Measurements from ENCODE around the gene MIA3. TPM values are rescaled to one million over a fixed set of nuclear protein-coding genes. Genes with fewer than 3 reads are reported as not detected.

Gene MIA3
- total RNA-seq, 1 donor from 2014 or later, result 96.4 TPM

- Mint-ChIP-seq H3K4me1 (ENCODE audit: low read depth) (peaks cover 27% of the 10 kb centered on the region), H3K27me3 (ENCODE audit: low read depth) (no peaks in the 10 kb centered on the region), H3K27ac (ENCODE audit: unreplicated experiment) (peak overlapping the region; percentile 54), H3K36me3 (ENCODE audit: low read depth) (peaks cover 17% of the 10 kb centered on the region), H3K9me3 (ENCODE audit: low read depth) (no peaks in the 10 kb centered on the region), H3K4me3 (ENCODE audit: unreplicated experiment) (no peak overlapping the region)
- DNase-seq (ENCODE audit: low spot score), result no peak
- TF ChIP-seq, protein P1, sequence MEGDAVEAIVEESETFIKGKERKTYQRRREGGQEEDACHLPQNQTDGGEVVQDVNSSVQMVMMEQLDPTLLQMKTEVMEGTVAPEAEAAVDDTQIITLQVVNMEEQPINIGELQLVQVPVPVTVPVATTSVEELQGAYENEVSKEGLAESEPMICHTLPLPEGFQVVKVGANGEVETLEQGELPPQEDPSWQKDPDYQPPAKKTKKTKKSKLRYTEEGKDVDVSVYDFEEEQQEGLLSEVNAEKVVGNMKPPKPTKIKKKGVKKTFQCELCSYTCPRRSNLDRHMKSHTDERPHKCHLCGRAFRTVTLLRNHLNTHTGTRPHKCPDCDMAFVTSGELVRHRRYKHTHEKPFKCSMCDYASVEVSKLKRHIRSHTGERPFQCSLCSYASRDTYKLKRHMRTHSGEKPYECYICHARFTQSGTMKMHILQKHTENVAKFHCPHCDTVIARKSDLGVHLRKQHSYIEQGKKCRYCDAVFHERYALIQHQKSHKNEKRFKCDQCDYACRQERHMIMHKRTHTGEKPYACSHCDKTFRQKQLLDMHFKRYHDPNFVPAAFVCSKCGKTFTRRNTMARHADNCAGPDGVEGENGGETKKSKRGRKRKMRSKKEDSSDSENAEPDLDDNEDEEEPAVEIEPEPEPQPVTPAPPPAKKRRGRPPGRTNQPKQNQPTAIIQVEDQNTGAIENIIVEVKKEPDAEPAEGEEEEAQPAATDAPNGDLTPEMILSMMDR (IDR thresholded peaks at IDR 0.05), result no peak
These were observed 24.6 kb downstream of the MIA3 start for GRCh38 chr1:222642468-222642867.

DNA sequence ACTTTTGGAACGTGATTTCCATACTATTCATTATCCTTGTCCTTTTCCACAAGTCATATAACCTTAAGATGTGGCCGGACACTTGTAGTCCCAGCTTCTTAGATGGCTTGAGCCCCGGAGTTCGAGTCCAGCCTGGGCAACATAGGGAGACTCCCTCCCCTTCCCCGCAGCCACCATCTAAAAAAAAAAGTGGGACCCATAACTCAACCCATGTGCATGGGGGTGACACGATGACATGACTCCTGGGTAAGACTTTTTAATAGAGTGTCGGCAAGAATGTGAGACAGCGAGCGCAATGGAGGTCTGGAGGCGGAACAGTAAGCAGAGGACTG lies 25.7 kb downstream of the MIA3 start:
- peak overlapping the region; percentile 89 for H3K4me3 Mint-ChIP-seq (ENCODE audit: unreplicated experiment)
- no peak for DNase-seq (ENCODE audit: low spot score)
- H3K27me3 Mint-ChIP-seq (ENCODE audit: low read depth), result no peaks in the 10 kb centered on the region
- H3K9me3 Mint-ChIP-seq (ENCODE audit: low read depth), result no peaks in the 10 kb centered on the region
- H3K4me1 Mint-ChIP-seq (ENCODE audit: low read depth), result peaks cover 27% of the 10 kb centered on the region
- H3K36me3 Mint-ChIP-seq (ENCODE audit: low read depth), result peaks cover 13% of the 10 kb centered on the region
- TF ChIP-seq, protein P1 (IDR thresholded peaks at IDR 0.05), result no peak
- H3K27ac Mint-ChIP-seq (ENCODE audit: unreplicated experiment), result peak overlapping the region; percentile 99

GRCh38 chr1:222643938-222644635 lies 26.2 kb downstream of the MIA3 start:
- DNase-seq (ENCODE audit: low spot score), result peak; percentile 98
- TF ChIP-seq, protein P1 (IDR thresholded peaks at IDR 0.05), result peak; percentile 24
- Mint-ChIP-seq H3K36me3 (ENCODE audit: low read depth) (peaks cover 11% of the 10 kb centered on the region), H3K4me3 (ENCODE audit: unreplicated experiment) (peak overlapping the region; percentile 89), H3K27me3 (ENCODE audit: low read depth) (no peaks in the 10 kb centered on the region), H3K9me3 (ENCODE audit: low read depth) (no peaks in the 10 kb centered on the region), H3K4me1 (ENCODE audit: low read depth) (peaks cover 27% of the 10 kb centered on the region), H3K27ac (ENCODE audit: unreplicated experiment) (peak overlapping the region; percentile 99)

DNA sequence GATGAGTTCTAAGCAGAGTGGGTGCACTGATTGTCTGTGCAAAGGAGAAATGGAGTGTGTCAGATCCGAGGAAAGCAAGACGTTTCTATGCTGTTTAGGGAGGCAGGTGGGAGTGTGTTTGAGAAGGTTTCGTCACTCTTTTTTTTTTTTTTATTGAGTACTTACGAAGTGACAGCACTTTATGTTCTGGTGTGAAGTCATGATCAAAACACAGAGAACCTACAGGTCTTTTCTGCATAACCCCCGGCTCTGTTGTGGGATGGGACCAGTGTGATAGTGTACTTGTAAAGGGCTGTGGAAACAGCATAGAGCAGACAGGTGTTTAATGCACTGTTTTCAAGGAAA lies 26.7 kb downstream of the MIA3 start:
- H3K27me3 Mint-ChIP-seq (ENCODE audit: low read depth), result no peaks in the 10 kb centered on the region
- TF ChIP-seq, protein P1 (IDR thresholded peaks at IDR 0.05), result no peak
- DNase-seq (ENCODE audit: low spot score), result no peak

DNA sequence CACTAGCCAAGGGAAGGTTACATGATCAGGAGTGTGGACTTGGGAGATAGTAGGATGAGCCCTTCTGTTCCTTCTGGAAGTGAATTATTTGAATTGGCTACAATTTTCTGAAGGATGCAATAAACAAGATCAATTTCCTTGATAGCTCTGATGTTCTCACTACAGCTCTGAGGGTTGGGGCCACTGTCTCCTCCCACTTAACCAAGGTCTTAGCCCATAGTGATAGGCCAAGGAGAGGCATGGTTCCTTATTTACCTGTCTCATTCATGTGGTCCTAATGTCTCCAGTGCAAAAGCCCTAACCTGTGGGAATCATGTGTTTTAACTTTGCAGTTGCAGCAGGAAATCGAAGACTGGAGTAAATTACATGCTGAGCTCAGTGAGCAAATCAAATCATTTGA lies 34.8 kb downstream of the MIA3 start:
- TF ChIP-seq, protein P1 (IDR thresholded peaks at IDR 0.05), result no peak
- H3K9me3 Mint-ChIP-seq (ENCODE audit: low read depth), result no peaks in the 10 kb centered on the region
- no peak overlapping the region for H3K4me3 Mint-ChIP-seq (ENCODE audit: unreplicated experiment)
- H3K36me3 Mint-ChIP-seq (ENCODE audit: low read depth), result peaks cover 39% of the 10 kb centered on the region
- DNase-seq (ENCODE audit: low spot score), result no peak
- no peaks in the 10 kb centered on the region for H3K4me1 Mint-ChIP-seq (ENCODE audit: low read depth)
- no peak overlapping the region for H3K27ac Mint-ChIP-seq (ENCODE audit: unreplicated experiment)
- H3K27me3 Mint-ChIP-seq (ENCODE audit: low read depth), result no peaks in the 10 kb centered on the region

More for the DNA sequence above, 26.7 kb downstream of the MIA3 start:
- peaks cover 27% of the 10 kb centered on the region for H3K4me1 Mint-ChIP-seq (ENCODE audit: low read depth)
- H3K4me3 Mint-ChIP-seq (ENCODE audit: unreplicated experiment), result peak overlapping the region; percentile 89
- peaks cover 9% of the 10 kb centered on the region for H3K36me3 Mint-ChIP-seq (ENCODE audit: low read depth)
- peak overlapping the region; percentile 99 for H3K27ac Mint-ChIP-seq (ENCODE audit: unreplicated experiment)
- H3K9me3 Mint-ChIP-seq (ENCODE audit: low read depth), result no peaks in the 10 kb centered on the region
